Naive thymus-derived CD8-positive, alpha-beta T cell (primary cell): Measurements from ENCODE around the gene MLLT1. TPM values are rescaled to one million over a fixed set of nuclear protein-coding genes. Genes with fewer than 3 reads are reported as not detected.

Source experiments
- ATAC-seq, 2 donors: fragments of 150-1000 bp; cut with Tn5 transposase in 1 of 2; sonication (Bioruptor Pico), chemical (Tn5 transposase) in 1 of 2; 1 replicate in 1 of 2; 2 replicates in 1 of 2; pipeline ENCODE4 v1.10.0; 2021; ENCODE audit warnings: mild to moderate bottlenecking in 2 of 2, moderate library complexity in 2 of 2
- POLR2A ChIA-PET: fragments of 350-600 bp; sonication (Branson Sonifier 250); formaldehyde crosslinking; loops from one replicate; lab custom pipeline; 2021; ENCODE audit warnings: antibody characterized with exemption; lab: Charles Lee
- DNase-seq, 10 donors: peaks; one replicate each; pipeline versions ENCODE4 v3.0.0 to v3.0.0-alpha.2; 2020 to 2022
- H3K27ac Mint-ChIP-seq, 10 donors: one replicate each; pipeline ENCODE4 v1.8.0; 2020 to 2022; ENCODE audit warnings: mild to moderate bottlenecking in 10 of 10, mixed read lengths in 10 of 10, moderate library complexity in 4 of 10, inconsistent platforms in 1 of 10
- H3K27me3 Mint-ChIP-seq, 5 donors: one replicate each; pipeline ENCODE4 v1.8.0; 2021 to 2022; ENCODE audit warnings: mixed read lengths in 5 of 5
- H3K36me3 Mint-ChIP-seq, 3 donors: one replicate each; pipeline ENCODE4 v1.8.0; 2020 to 2022; ENCODE audit warnings: mixed read lengths in 3 of 3, mild to moderate bottlenecking in 2 of 3, inconsistent platforms in 1 of 3
- H3K4me1 Mint-ChIP-seq, 4 donors: one replicate each; pipeline ENCODE4 v1.8.0; 2021 to 2022; ENCODE audit warnings: mixed read lengths in 4 of 4
- H3K4me3 Mint-ChIP-seq, 10 donors: one replicate each; pipeline ENCODE4 v1.8.0; 2020 to 2022; ENCODE audit warnings: mild to moderate bottlenecking in 10 of 10, mixed read lengths in 10 of 10, moderate library complexity in 6 of 10, inconsistent platforms in 1 of 10
- H3K9me3 Mint-ChIP-seq, 9 donors: one replicate each; pipeline ENCODE4 v1.8.0; 2020 to 2022; ENCODE audit warnings: mixed read lengths in 9 of 9, mild to moderate bottlenecking in 3 of 9, inconsistent platforms in 1 of 9, moderate library complexity in 1 of 9
- polyA plus RNA-seq, 3 donors: library from polyadenylated mRNA; unstranded; fragments of 300-500 nt; fragmentation: Illumina TruSeq; gene quantifications; one replicate each; pipeline ENCODE4 v1.2.3, GENCODE V29; 2021
- total RNA-seq, 8 experiments: library from RNA in 2 of 8; stranded (reverse) in 2 of 8; gene quantifications; one replicate each; pipeline ENCODE4 v1.2.3 and lab custom pipeline; 2021 to 2026

The MLLT1 gene
- total and polyA plus RNA-seq, 5 experiments from 2014 or later = 0.68 to 41.7 (median 2.7) TPM

- POLR2A ChIA-PET = no interaction called here
- H3K4me1 Mint-ChIP-seq = peaks cover 41 to 84% (median 73%) of the 10 kb centered on the region in 4 donors
Observed at GRCh38 chr19:6273701-6274601, 5.8 kb downstream of the MLLT1 start.

GRCh38 chr19:6272913-6273600 lies 6.7 kb downstream of the MLLT1 start:
- Mint-ChIP-seq H3K27me3 (no peaks in the 10 kb centered on the region), H3K4me1 (peaks cover 34 to 82% (median 69%) of the 10 kb centered on the region in 4 donors), H3K4me3 (peak overlapping the region in 1 of 10 donors; percentile 28), H3K36me3 (peaks cover 0 to 36% (median 3%) of the 10 kb centered on the region in 3 donors), H3K27ac (peak overlapping the region in 8 of 10 donors; percentile 27 to 94 (median 59)), H3K9me3 (no peaks in the 10 kb centered on the region)
- DNase-seq (no peak), ATAC-seq (no peak)
- POLR2A ChIA-PET = no interaction called here

More at GRCh38 chr19:6273701-6274601, 5.8 kb downstream of the MLLT1 start:
- ATAC-seq = no peak
- no peak for DNase-seq
- Mint-ChIP-seq H3K36me3 (peaks cover 0 to 27% (median 3%) of the 10 kb centered on the region in 3 donors), H3K27ac (peak overlapping the region in 8 of 10 donors; percentile 29 to 86 (median 59)), H3K9me3 (no peaks in the 10 kb centered on the region), H3K27me3 (no peaks in the 10 kb centered on the region), H3K4me3 (peak overlapping the region in 2 of 10 donors; percentile 18 to 45)

GRCh38 chr19:6272411-6272791 lies 7.4 kb downstream of the MLLT1 start:
- POLR2A ChIA-PET = interaction anchor here (0.6 kb wide), 1 partner anchor 234 kb away, joined by 3 read pairs; no protein-coding TSS in a partner anchor
- peaks cover 0 to 42% (median 3%) of the 10 kb centered on the region in 3 donors for H3K36me3 Mint-ChIP-seq
- H3K9me3 Mint-ChIP-seq = no peaks in the 10 kb centered on the region
- H3K4me3 Mint-ChIP-seq = peak overlapping the region in 1 of 10 donors; percentile 74
- DNase-seq (no peak), ATAC-seq (no peak)
- H3K27ac Mint-ChIP-seq = peak overlapping the region; percentile 31 to 94 (median 68)
- H3K4me1 Mint-ChIP-seq = peaks cover 32 to 81% (median 63%) of the 10 kb centered on the region in 4 donors
- no peaks in the 10 kb centered on the region for H3K27me3 Mint-ChIP-seq

GRCh38 chr19:6271721-6272410 lies 7.9 kb downstream of the MLLT1 start:
- H3K9me3 Mint-ChIP-seq = no peaks in the 10 kb centered on the region
- peaks cover 32 to 77% (median 57%) of the 10 kb centered on the region in 4 donors for H3K4me1 Mint-ChIP-seq
- POLR2A ChIA-PET = interaction anchor here (0.6 kb wide), 1 partner anchor 234 kb away, joined by 3 read pairs; no protein-coding TSS in a partner anchor
- H3K36me3 Mint-ChIP-seq = peaks cover 0 to 46% (median 3%) of the 10 kb centered on the region in 3 donors
- no peak for ATAC-seq
- no peaks in the 10 kb centered on the region for H3K27me3 Mint-ChIP-seq
- no peak for DNase-seq
- peak overlapping the region in 1 of 10 donors; percentile 74 for H3K4me3 Mint-ChIP-seq
- H3K27ac Mint-ChIP-seq = peak overlapping the region in 6 of 10 donors; percentile 62 to 94 (median 83)

GRCh38 chr19:6271251-6271650 lies 8.5 kb downstream of the MLLT1 start:
- Mint-ChIP-seq H3K9me3 (no peaks in the 10 kb centered on the region), H3K4me1 (peaks cover 29 to 76% (median 51%) of the 10 kb centered on the region in 4 donors), H3K36me3 (peaks cover 0 to 52% (median 3%) of the 10 kb centered on the region in 3 donors), H3K27ac (peak overlapping the region in 5 of 10 donors; percentile 15 to 76 (median 36)), H3K27me3 (no peaks in the 10 kb centered on the region), H3K4me3 (no peak overlapping the region)
- POLR2A ChIA-PET = no interaction called here
- no peak for DNase-seq
- ATAC-seq = no peak

- H3K27me3 Mint-ChIP-seq = no peaks in the 10 kb centered on the region
- no peak for DNase-seq
- H3K36me3 Mint-ChIP-seq = peaks cover 0 to 54% (median 3%) of the 10 kb centered on the region in 3 donors
- no peak for ATAC-seq
- no peaks in the 10 kb centered on the region for H3K9me3 Mint-ChIP-seq
- peaks cover 28 to 71% (median 47%) of the 10 kb centered on the region in 4 donors for H3K4me1 Mint-ChIP-seq
- POLR2A ChIA-PET = no interaction called here
- no peak overlapping the region for H3K4me3 Mint-ChIP-seq
- H3K27ac Mint-ChIP-seq = peak overlapping the region in 3 of 10 donors; percentile 36 to 76 (median 71)
Observed at GRCh38 chr19:6270822-6271221, 9.0 kb downstream of the MLLT1 start.

- Mint-ChIP-seq H3K27ac (peak overlapping the region in 4 of 10 donors; percentile 20 to 90 (median 67)), H3K27me3 (no peaks in the 10 kb centered on the region), H3K4me1 (peaks cover 23 to 65% (median 41%) of the 10 kb centered on the region in 4 donors), H3K36me3 (peaks cover 0 to 58% (median 3%) of the 10 kb centered on the region in 3 donors), H3K4me3 (no peak overlapping the region), H3K9me3 (no peaks in the 10 kb centered on the region)
- no peak for ATAC-seq
- no peak for DNase-seq
- POLR2A ChIA-PET = interaction anchor here (0.6 kb wide), 1 partner anchor 10 kb away, joined by 3 read pairs; no protein-coding TSS in a partner anchor
Observed at GRCh38 chr19:6270076-6270745, 9.6 kb downstream of the MLLT1 start.

- no peaks in the 10 kb centered on the region for H3K9me3 Mint-ChIP-seq
- no peak for DNase-seq
- POLR2A ChIA-PET = no interaction called here
- no peak for ATAC-seq
- peaks cover 0 to 66% (median 3%) of the 10 kb centered on the region in 3 donors for H3K36me3 Mint-ChIP-seq
- H3K27ac Mint-ChIP-seq = peak overlapping the region in 3 of 10 donors; percentile 57 to 90 (median 81)
- H3K27me3 Mint-ChIP-seq = no peaks in the 10 kb centered on the region
- H3K4me3 Mint-ChIP-seq = no peak overlapping the region
- peaks cover 23 to 56% (median 34%) of the 10 kb centered on the region in 4 donors for H3K4me1 Mint-ChIP-seq
Observed at GRCh38 chr19:6269101-6269886, 10.5 kb downstream of the MLLT1 start.

- ATAC-seq = no peak
- POLR2A ChIA-PET = no interaction called here
- DNase-seq = no peak
- Mint-ChIP-seq H3K27me3 (no peaks in the 10 kb centered on the region), H3K4me1 (peaks cover 21 to 50% (median 28%) of the 10 kb centered on the region in 4 donors), H3K4me3 (no peak overlapping the region), H3K9me3 (no peaks in the 10 kb centered on the region), H3K27ac (peak overlapping the region in 7 of 10 donors; percentile 14 to 72 (median 44)), H3K36me3 (peaks cover 0 to 72% (median 3%) of the 10 kb centered on the region in 3 donors)
Observed at GRCh38 chr19:6268382-6268771, 11.4 kb downstream of the MLLT1 start.

GRCh38 chr19:6267552-6268381 lies 12.0 kb downstream of the MLLT1 start:
- H3K4me1 Mint-ChIP-seq = peaks cover 22 to 49% (median 26%) of the 10 kb centered on the region in 4 donors
- peak overlapping the region in 8 of 10 donors; percentile 20 to 72 (median 44) for H3K27ac Mint-ChIP-seq
- no peak for ATAC-seq
- H3K9me3 Mint-ChIP-seq = no peaks in the 10 kb centered on the region
- H3K27me3 Mint-ChIP-seq = no peaks in the 10 kb centered on the region
- H3K4me3 Mint-ChIP-seq = no peak overlapping the region
- POLR2A ChIA-PET = no interaction called here
- DNase-seq = no peak
- H3K36me3 Mint-ChIP-seq = peaks cover 0 to 75% (median 3%) of the 10 kb centered on the region in 3 donors
